HG03469 (cell line): ENCODE results near the gene SEZ6L2.

Experiments
- ATAC-seq: cut with Tn5 transposase; IDR thresholded peaks from one replicate; pipeline ENCODE4 v1.9.1; 2021; ENCODE audit warnings: mild to moderate bottlenecking, moderate library complexity, moderate number of reproducible peaks; ENCODE audit not compliant: unreplicated experiment

The SEZ6L2 gene

DNA sequence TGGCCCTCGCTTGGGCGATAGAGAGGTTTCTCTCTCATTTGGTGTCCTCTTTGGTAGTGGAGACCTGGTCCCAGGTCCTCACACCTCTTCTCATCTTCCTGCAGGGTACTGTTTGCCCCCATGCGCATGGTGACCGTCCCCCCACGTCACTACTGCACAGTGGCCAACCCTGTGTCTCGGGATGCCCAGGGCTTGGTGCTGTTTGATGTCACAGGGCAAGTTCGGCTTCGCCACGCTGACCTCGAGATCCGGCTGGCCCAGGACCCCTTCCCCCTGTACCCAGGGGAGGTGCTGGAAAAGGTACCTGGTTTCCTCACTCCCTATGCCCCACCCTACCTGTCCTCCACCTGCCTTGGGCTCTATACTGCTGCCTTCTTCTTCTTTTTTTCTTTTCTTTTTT lies 68.6 kb downstream of the SEZ6L2 start:
- ATAC-seq, result no peak

DNA sequence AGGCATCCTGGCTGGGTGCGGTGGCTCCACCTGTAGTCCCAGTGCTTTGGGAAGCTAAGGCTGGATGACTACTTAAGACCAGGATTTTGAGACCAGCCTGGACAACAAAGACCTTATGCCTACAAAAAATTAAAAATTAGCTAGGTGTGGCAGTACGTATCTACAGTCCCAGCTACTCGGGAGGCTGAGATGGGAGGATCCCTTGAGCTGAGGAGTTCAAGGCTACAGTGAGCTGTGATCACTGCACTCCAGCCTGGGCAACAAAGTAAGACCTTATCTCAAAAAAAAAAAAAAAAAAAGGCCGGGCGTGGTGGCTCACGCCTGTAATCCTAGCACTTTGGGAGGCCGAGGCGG lies 73.0 kb downstream of the SEZ6L2 start:
- no peak for ATAC-seq

DNA sequence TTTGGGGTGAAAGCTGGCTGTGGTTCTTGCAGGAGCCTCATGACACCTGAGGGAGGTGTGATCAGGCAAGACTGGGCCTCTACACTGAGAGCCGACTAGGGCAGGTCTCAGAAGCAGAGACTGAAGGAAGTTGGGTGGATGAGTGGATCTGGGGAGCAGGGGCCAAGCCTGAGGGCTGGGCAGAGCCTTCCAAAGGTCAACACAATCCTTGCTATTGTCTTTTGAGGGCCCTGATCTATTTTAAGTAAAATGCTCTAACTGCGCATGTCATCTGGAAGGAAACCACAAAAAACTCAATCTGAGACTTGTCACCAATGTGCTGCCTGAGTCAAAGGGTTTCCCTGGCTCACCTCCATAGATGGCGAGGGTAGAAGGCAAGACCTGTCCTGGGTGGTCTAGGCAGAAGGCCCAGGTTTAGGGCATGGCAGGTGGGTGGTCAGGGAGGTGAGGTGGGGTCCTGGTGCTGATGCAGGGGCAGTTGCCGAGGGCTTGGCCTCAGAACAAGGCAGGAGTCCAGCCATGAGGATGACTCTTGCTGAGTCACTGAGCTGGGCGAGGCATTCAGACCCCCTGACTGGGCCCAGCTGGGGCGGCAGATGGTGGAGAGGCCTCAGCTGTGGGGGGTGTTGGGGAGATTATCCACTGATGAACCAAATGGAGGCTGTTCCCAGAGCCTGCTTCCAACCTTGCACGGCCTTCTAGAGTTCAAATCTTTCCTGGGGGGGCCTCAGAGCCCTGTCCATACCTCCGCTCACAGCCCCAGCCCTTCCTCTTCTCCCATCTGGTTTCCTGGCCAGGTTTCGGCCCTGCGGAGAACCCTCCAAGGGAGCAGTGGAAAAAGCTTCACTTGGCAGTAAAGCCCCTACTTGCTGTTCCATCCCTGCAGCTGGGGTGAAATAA lies 74.0 kb downstream of the SEZ6L2 start:
- ATAC-seq, result no peak

DNA sequence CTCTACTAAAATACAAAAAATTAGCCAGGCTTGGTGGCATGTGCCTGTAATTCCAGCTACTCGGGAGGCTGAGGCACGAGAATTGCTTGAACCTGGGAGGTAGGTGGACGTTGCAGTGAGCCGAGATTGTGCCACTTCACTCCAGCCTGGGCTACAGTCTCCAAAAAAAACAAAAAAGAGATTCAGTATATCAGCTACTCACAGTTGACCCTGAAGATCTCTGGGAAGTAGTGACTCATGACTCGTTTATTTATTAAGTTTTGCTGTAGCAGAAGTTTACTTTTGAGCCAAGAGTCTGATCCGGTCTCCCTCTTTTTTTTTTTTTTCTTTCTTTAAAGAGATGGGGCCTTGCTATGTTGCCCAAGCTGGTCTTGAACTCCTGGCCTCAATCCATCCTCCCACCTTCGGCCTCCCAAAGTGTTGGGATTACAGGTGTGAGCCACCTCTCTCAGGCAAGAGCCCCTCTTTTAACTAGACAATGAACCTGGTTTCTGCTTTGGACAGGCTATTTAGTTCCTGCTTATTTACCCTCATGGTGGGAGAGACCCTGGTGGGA lies 74.7 kb downstream of the SEZ6L2 start:
- no peak for ATAC-seq

DNA sequence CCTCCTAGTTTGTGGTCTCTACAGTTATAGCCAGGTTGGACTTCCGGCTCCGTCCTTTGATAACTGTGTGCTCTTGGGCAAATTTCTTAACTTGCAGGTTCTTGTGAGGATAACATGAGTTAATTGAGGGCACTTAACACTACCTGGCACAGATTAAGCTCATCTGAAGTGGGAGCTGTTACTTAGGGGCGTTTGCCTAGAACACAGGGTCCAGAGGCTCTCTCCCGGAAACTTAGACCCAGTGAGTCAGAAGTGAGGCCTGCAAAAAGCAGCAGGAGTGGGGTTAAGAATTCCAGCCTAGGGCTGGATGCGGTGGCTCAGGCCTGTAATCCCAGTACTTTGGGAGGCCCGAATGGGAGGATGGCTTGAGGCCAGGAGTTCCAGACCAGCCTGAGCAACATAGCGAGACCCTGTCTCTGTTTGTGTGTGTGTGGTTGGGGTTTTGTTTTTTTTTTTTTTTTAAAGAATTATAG lies 77.7 kb downstream of the SEZ6L2 start:
- no peak for ATAC-seq
